Transverse colon (tissue), 4 donors: Measurements from ENCODE around the gene REG3G. TPM values are rescaled to one million over a fixed set of nuclear protein-coding genes. Genes with fewer than 3 reads are reported as not detected.

Experiments
- DNase-seq: peaks from one replicate; pipeline ENCODE4 v3.0.0-alpha.2; 2019
- H3K27ac ChIP-seq, 4 donors: fragments of 200-600 bp; sonication (generic); 2 replicates each; pipeline ENCODE4 v1.5.1; 2016 to 2018; ENCODE audit warnings: inconsistent platforms in 4 of 4
- H3K27me3 ChIP-seq: fragments of 200-600 bp; sonication (generic); 2 replicates; pipeline ENCODE4 v1.5.1; 2017; ENCODE audit warnings: inconsistent platforms
- H3K36me3 ChIP-seq, 4 donors: fragments of 200-600 bp; sonication (generic); 2 replicates each; pipeline ENCODE4 v1.5.1; 2017 to 2019; ENCODE audit warnings: inconsistent platforms in 4 of 4
- H3K4me1 ChIP-seq, 4 donors: fragments of 200-600 bp; sonication (generic); 2 replicates each; pipeline ENCODE4 v1.5.1; 2017 to 2020; ENCODE audit warnings: inconsistent platforms in 4 of 4
- H3K4me3 ChIP-seq, 4 donors: fragments of 200-600 bp; sonication (generic); 1 replicate in 1 of 4; 2 replicates in 3 of 4; pipeline versions ENCODE4 v1.5.1 to v1.6.1; 2017 to 2019; ENCODE audit warnings: inconsistent platforms in 4 of 4
- H3K9me3 ChIP-seq, 2 donors: fragments of 200-600 bp; sonication (generic); 2 replicates each; pipeline ENCODE4 v1.5.1; 2017 to 2019; ENCODE audit warnings: inconsistent platforms in 2 of 2
- CTCF ChIP-seq, 5 experiments: fragments of 200-600 bp in 3 of 5; fragments of 450-650 bp in 2 of 5; sonication (generic) in 3 of 5; IDR thresholded peaks; 1 replicate in 2 of 5; 2 replicates in 3 of 5; pipeline ENCODE4 v1.5.1; 2016 to 2017; ENCODE audit warnings: antibody characterized with exemption in 5 of 5, inconsistent platforms in 3 of 5, mild to moderate bottlenecking in 2 of 5, moderate library complexity in 1 of 5
- EP300 ChIP-seq: sonication (generic); formaldehyde crosslinking; IDR thresholded peaks from one replicate; pipeline ENCODE4 v1.6.1; 2017; ENCODE audit warnings: antibody characterized with exemption, low read depth
- POLR2A ChIP-seq: fragments of 450-650 bp; IDR thresholded peaks from one replicate; pipeline ENCODE4 v1.6.1; 2016; ENCODE audit warnings: antibody characterized with exemption, mild to moderate bottlenecking, moderate library complexity
- POLR2AphosphoS5 ChIP-seq, 3 donors: sonication (generic); formaldehyde crosslinking; IDR thresholded peaks; one replicate each; pipeline ENCODE4 v1.6.1; 2016; ENCODE audit warnings: antibody characterized with exemption in 3 of 3
- WGBS, 2 donors: methylation state at CpG; one replicate each; pipeline ENCODE4 v1.1.5; 2018; ENCODE audit warnings: low coverage in 1 of 2; 5-methylcytosine and 5-hydroxymethylcytosine counted together
- in situ Hi-C, 4 donors: fragments of 200-750 bp; cut with MboI; loops; one replicate each; pipeline versions ENCODE4 v1.15.0 to v1.15.1; 2017; ENCODE audit warnings: low sequenced_read_pairs in 3 of 4, low pct_ligation_motif_present in 1 of 4, low pct_unique_long_range_greater_than_20kb in 1 of 4
- intact Hi-C: fragments of 100-400 bp; cut with DNase I; formaldehyde crosslinking; loops from one replicate; pipeline ENCODE4 v1.15.1; 2023; ENCODE audit warnings: low total_unique reads
- total RNA-seq, 4 donors: library from RNA; depleted of rRNA; stranded (reverse); fragments of >200 nt; gene quantifications; one replicate each; pipeline ENCODE4 v1.1.0, GENCODE V29; 2016

Gene REG3G
- total RNA-seq, 4 donors from 2014 or later, result not detected

GRCh38 chr2:78980152-78980465 lies 45.4 kb upstream of the REG3G start:
- no peaks in the 10 kb centered on the region for H3K27me3 ChIP-seq
- WGBS, 2 donors, result 53 to 58% methylated on average over 1 of the region's 1 CpG
- DNase-seq, result no peak
- no peak overlapping the region for H3K4me3 ChIP-seq
- intact Hi-C loops, result no loop called here
- in situ Hi-C loops, result no loop called here
- no peaks in the 10 kb centered on the region for H3K36me3 ChIP-seq
- TF ChIP-seq EP300 (no peak), POLR2A (no peak), CTCF (IDR thresholded peaks at IDR 0.05) (no peak), POLR2AphosphoS5 (IDR thresholded peaks at IDR 0.05) (no peak)
- no peaks in the 10 kb centered on the region for H3K9me3 ChIP-seq
- no peak overlapping the region for H3K27ac ChIP-seq
- no peaks in the 10 kb centered on the region for H3K4me1 ChIP-seq

- no peak overlapping the region for H3K27ac ChIP-seq
- in situ Hi-C loops, result no loop called here
- no peaks in the 10 kb centered on the region for H3K36me3 ChIP-seq
- no peaks in the 10 kb centered on the region for H3K27me3 ChIP-seq
- intact Hi-C loops, result no loop called here
- DNase-seq, result no peak
- H3K4me3 ChIP-seq, result no peak overlapping the region
- TF ChIP-seq CTCF (IDR thresholded peaks at IDR 0.05) (no peak), EP300 (no peak), POLR2AphosphoS5 (IDR thresholded peaks at IDR 0.05) (no peak), POLR2A (no peak)
- no peaks in the 10 kb centered on the region for H3K9me3 ChIP-seq
- 64% methylated on average over 4 of the region's 4 CpGs; no CpG with 5 or more reads in 1 of the 2 donors for WGBS, 2 donors
- no peaks in the 10 kb centered on the region for H3K4me1 ChIP-seq
Observed at GRCh38 chr2:78980871-78981270, 44.6 kb upstream of the REG3G start.

GRCh38 chr2:78982638-78983330 lies 42.7 kb upstream of the REG3G start:
- intact Hi-C loops (no loop called here), in situ Hi-C loops (no loop called here)
- Histone ChIP-seq H3K4me3 (no peak overlapping the region), H3K27me3 (no peaks in the 10 kb centered on the region), H3K36me3 (no peaks in the 10 kb centered on the region), H3K27ac (no peak overlapping the region), H3K9me3 (no peaks in the 10 kb centered on the region), H3K4me1 (no peaks in the 10 kb centered on the region)
- TF ChIP-seq POLR2AphosphoS5 (IDR thresholded peaks at IDR 0.05), result no peak
- no peak for TF ChIP-seq CTCF (IDR thresholded peaks at IDR 0.05)
- no peak for TF ChIP-seq EP300
- no peak for TF ChIP-seq POLR2A
- WGBS, 2 donors, result 46 to 47% methylated on average over 3 to 4 of the region's 4 CpGs
- DNase-seq, result no peak

GRCh38 chr2:78984386-78984785 lies 41.1 kb upstream of the REG3G start:
- Histone ChIP-seq H3K4me3 (no peak overlapping the region), H3K36me3 (no peaks in the 10 kb centered on the region), H3K4me1 (no peaks in the 10 kb centered on the region), H3K27ac (no peak overlapping the region), H3K9me3 (no peaks in the 10 kb centered on the region), H3K27me3 (no peaks in the 10 kb centered on the region)
- TF ChIP-seq POLR2AphosphoS5 (IDR thresholded peaks at IDR 0.05) (no peak), EP300 (no peak), POLR2A (no peak), CTCF (IDR thresholded peaks at IDR 0.05) (no peak)
- intact Hi-C loops (no loop called here), in situ Hi-C loops (no loop called here)
- WGBS, 2 donors, result 76 to 84% methylated on average over 7 of the region's 7 CpGs
- no peak for DNase-seq
